Kidney epithelial cell (primary cell): ENCODE measurements around the gene OXCT1. TPM values are rescaled to one million over a fixed set of nuclear protein-coding genes. Genes with fewer than 3 reads are reported as not detected.

Experiments used
- DNase-seq: peaks from one replicate; pipeline ENCODE4 v3.0.0-alpha.2; 2010; ENCODE audit warnings: low read depth
- H3K27me3 ChIP-seq: 2 replicates; pipeline ENCODE4 v1.6.0; 2011; ENCODE audit warnings: low read length; ENCODE audit not compliant: control insufficient read depth, insufficient read depth
- H3K36me3 ChIP-seq: 2 replicates; pipeline ENCODE4 v1.5.1; 2011; ENCODE audit warnings: low read length; ENCODE audit not compliant: control insufficient read depth, insufficient read depth
- H3K4me3 ChIP-seq: 2 replicates; pipeline ENCODE4 v1.5.1; 2011; ENCODE audit warnings: low read depth, mild to moderate bottlenecking, control low read depth, low read length
- total RNA-seq: library from RNA; depleted of rRNA; stranded (reverse); fragments of >200 nt; gene quantifications from 2 replicates; pipeline ENCODE4 v1.2.3, GENCODE V29; 2015
- TF ChIP-seq, protein P1 (sequence below): IDR thresholded peaks from 2 replicates; pipeline ENCODE4 v1.5.1; 2011; ENCODE audit warnings: mild to moderate bottlenecking, moderate library complexity, low read length, control low read depth, inconsistent platforms; ENCODE audit not compliant: insufficient read depth, poor library complexity, severe bottlenecking

The OXCT1 gene
- total RNA-seq, 1 donor from 2014 or later = 21.0 TPM

- Histone ChIP-seq H3K4me3 (no peak overlapping the region), H3K27me3 (no peaks in the 10 kb centered on the region), H3K36me3 (no peaks in the 10 kb centered on the region)
- DNase-seq = no peak
- TF ChIP-seq, protein P1, sequence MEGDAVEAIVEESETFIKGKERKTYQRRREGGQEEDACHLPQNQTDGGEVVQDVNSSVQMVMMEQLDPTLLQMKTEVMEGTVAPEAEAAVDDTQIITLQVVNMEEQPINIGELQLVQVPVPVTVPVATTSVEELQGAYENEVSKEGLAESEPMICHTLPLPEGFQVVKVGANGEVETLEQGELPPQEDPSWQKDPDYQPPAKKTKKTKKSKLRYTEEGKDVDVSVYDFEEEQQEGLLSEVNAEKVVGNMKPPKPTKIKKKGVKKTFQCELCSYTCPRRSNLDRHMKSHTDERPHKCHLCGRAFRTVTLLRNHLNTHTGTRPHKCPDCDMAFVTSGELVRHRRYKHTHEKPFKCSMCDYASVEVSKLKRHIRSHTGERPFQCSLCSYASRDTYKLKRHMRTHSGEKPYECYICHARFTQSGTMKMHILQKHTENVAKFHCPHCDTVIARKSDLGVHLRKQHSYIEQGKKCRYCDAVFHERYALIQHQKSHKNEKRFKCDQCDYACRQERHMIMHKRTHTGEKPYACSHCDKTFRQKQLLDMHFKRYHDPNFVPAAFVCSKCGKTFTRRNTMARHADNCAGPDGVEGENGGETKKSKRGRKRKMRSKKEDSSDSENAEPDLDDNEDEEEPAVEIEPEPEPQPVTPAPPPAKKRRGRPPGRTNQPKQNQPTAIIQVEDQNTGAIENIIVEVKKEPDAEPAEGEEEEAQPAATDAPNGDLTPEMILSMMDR = no peak
These were observed 61.9 kb downstream of the OXCT1 start for GRCh38 chr5:41808294-41808693.

GRCh38 chr5:41797662-41798061 is 72.6 kb downstream of the OXCT1 start:
- TF ChIP-seq, protein P1 = no peak
- Histone ChIP-seq H3K4me3 (no peak overlapping the region), H3K27me3 (no peaks in the 10 kb centered on the region)

GRCh38 chr5:41796061-41796460 is 74.2 kb downstream of the OXCT1 start:
- TF ChIP-seq, protein P1 = no peak

More at GRCh38 chr5:41797662-41798061, 72.6 kb downstream of the OXCT1 start:
- H3K36me3 ChIP-seq = no peaks in the 10 kb centered on the region
- DNase-seq = no peak

DNA sequence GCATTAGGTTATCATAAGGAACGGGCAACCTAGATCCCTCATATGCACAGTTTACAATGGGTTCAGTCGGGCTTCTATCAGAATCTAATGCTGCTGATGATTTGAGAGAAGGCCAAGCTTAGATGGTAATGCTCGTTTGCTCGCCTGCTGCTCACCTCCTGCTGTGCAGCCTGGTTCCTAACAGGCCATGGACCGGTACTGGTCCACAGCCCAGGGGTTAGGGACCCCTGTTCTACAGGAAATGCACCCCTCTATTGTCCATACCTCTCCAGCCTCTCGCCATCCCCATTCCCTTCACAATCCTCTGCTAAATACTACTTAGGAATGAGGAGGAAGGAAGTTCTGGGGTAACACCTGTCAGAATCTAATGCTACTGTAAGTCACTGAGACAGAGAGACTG is 75.1 kb downstream of the OXCT1 start:
- Histone ChIP-seq H3K4me3 (no peak overlapping the region), H3K27me3 (no peaks in the 10 kb centered on the region), H3K36me3 (no peaks in the 10 kb centered on the region)
- DNase-seq = no peak
- TF ChIP-seq, protein P1 = no peak

More at GRCh38 chr5:41796061-41796460, 74.2 kb downstream of the OXCT1 start:
- Histone ChIP-seq H3K27me3 (no peaks in the 10 kb centered on the region), H3K4me3 (no peak overlapping the region), H3K36me3 (no peaks in the 10 kb centered on the region)
- no peak for DNase-seq

DNA sequence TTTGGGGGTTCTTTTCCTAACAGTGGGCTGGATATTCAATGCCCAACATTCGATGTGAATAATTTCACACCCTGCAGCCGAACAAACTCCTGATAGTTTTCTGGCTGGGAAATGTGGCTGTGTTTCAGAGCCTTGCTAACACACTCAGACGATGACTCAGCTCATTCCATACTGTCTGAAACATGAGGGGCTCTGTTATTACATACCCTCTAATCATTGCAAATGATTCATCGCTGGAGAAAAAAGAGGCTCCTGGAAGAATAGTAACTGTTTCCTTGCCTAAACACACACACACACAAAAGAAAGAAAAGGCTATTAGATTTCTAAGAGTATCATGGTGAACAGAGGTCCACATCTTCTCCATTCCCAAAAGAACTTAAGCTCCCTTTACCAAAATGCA is 75.8 kb downstream of the OXCT1 start:
- no peaks in the 10 kb centered on the region for H3K36me3 ChIP-seq
- peak; percentile 93 for DNase-seq
- no peaks in the 10 kb centered on the region for H3K27me3 ChIP-seq
- TF ChIP-seq, protein P1 = no peak
- no peak overlapping the region for H3K4me3 ChIP-seq

- TF ChIP-seq, protein P1 = no peak
- Histone ChIP-seq H3K36me3 (no peaks in the 10 kb centered on the region), H3K27me3 (no peaks in the 10 kb centered on the region), H3K4me3 (no peak overlapping the region)
- DNase-seq = no peak
These were observed 77.0 kb downstream of the OXCT1 start for GRCh38 chr5:41793141-41793770.
